Colonic mucosa (tissue), 4 donors: ENCODE data around the gene TMIGD1. TPM values are rescaled to one million over a fixed set of nuclear protein-coding genes. Genes with fewer than 3 reads are reported as not detected.

ENCODE experiments used
- DNase-seq: peaks from one replicate; pipeline ENCODE4 v3.0.0-alpha.2; 2020
- H3K27ac ChIP-seq: fragments of 200-600 bp; one replicate; pipeline ENCODE4 v1.8.0; 2021
- H3K27me3 ChIP-seq: fragments of 200-600 bp; one replicate; pipeline ENCODE4 v1.8.0; 2021
- H3K36me3 ChIP-seq: fragments of 200-600 bp; one replicate; pipeline ENCODE4 v1.8.0; 2021
- H3K4me1 ChIP-seq: fragments of 200-600 bp; one replicate; pipeline ENCODE4 v1.8.0; 2021; ENCODE audit warnings: mild to moderate bottlenecking
- H3K4me3 ChIP-seq: fragments of 200-600 bp; one replicate; pipeline ENCODE4 v1.8.0; 2021
- H3K9ac ChIP-seq, 2 donors: one replicate each; pipeline ENCODE4 v1.7.0; 2013; ENCODE audit warnings: control low read depth in 2 of 2, low read depth in 2 of 2, low read length in 2 of 2
- H3K9me3 ChIP-seq: fragments of 200-600 bp; one replicate; pipeline ENCODE4 v1.8.0; 2021
- intact Hi-C: fragments of 100-400 bp; cut with DNase I; formaldehyde crosslinking; loops from one replicate; pipeline ENCODE4 v1.14.1; 2022
- total RNA-seq, 2 donors: library from RNA; stranded (reverse); fragmentation: NEBNext Ultra II Directional in 1 of 2; extraction: Animal tissue kit (Norgen Biotek cat#: 25700) in 1 of 2; gene quantifications; one replicate each; pipeline ENCODE4 v1.2.1, GENCODE V29; 2021
- TF ChIP-seq, protein P1 (sequence below): fragments of 200-600 bp; IDR thresholded peaks from one replicate; pipeline ENCODE4 v1.8.0; 2022; ENCODE audit warnings: antibody characterized with exemption, mild to moderate bottlenecking
- donor health status: healthy.
- donor health status: DM: no; HTN: no; CAD: no.
- donor health status: DM: no; HTN: no; CAD: no.

TMIGD1 gene
- total RNA-seq, 2 donors from 2014 or later, result 14.4 to 107 TPM

DNA sequence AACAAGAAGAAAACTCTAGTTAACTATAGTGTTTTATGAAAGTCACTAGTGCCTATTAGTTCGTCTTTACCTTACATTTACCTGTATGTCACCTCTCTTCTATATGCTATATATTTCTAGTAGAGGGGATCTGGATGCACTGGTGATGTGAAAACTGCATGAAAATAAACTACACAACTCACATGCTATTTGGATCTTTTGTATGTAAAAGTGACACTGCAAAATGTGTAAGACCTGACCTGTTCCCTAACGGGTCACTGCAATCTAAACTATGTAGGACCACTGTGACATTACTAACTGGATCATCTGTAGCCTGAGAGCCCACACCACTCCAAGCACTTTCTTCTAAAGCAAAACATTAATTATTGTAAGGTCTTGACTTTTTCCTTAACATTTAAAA is 43.8 kb downstream of the TMIGD1 start:
- Histone ChIP-seq H3K4me1 (no peaks in the 10 kb centered on the region), H3K9ac (no peak overlapping the region), H3K9me3 (no peaks in the 10 kb centered on the region), H3K4me3 (no peak overlapping the region), H3K27ac (no peak overlapping the region), H3K36me3 (no peaks in the 10 kb centered on the region), H3K27me3 (no peaks in the 10 kb centered on the region)
- intact Hi-C loops, result no loop called here
- TF ChIP-seq, protein P1, sequence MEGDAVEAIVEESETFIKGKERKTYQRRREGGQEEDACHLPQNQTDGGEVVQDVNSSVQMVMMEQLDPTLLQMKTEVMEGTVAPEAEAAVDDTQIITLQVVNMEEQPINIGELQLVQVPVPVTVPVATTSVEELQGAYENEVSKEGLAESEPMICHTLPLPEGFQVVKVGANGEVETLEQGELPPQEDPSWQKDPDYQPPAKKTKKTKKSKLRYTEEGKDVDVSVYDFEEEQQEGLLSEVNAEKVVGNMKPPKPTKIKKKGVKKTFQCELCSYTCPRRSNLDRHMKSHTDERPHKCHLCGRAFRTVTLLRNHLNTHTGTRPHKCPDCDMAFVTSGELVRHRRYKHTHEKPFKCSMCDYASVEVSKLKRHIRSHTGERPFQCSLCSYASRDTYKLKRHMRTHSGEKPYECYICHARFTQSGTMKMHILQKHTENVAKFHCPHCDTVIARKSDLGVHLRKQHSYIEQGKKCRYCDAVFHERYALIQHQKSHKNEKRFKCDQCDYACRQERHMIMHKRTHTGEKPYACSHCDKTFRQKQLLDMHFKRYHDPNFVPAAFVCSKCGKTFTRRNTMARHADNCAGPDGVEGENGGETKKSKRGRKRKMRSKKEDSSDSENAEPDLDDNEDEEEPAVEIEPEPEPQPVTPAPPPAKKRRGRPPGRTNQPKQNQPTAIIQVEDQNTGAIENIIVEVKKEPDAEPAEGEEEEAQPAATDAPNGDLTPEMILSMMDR, result no peak
- DNase-seq, result no peak

- TF ChIP-seq, protein P1, result no peak
- Histone ChIP-seq H3K27ac (no peak overlapping the region), H3K9me3 (no peaks in the 10 kb centered on the region), H3K27me3 (no peaks in the 10 kb centered on the region), H3K4me1 (no peaks in the 10 kb centered on the region), H3K9ac (no peak overlapping the region), H3K36me3 (no peaks in the 10 kb centered on the region), H3K4me3 (no peak overlapping the region)
- intact Hi-C loops, result loop anchor here (10.0 kb wide), 1 partner anchor 174 kb away; no protein-coding TSS in a partner anchor
- DNase-seq, result no peak
These were observed 54.7 kb downstream of the TMIGD1 start for GRCh38 chr17:30279156-30279555.

GRCh38 chr17:30278032-30278431 is 55.8 kb downstream of the TMIGD1 start:
- no peak for DNase-seq
- H3K9ac ChIP-seq, result no peak overlapping the region
- no peaks in the 10 kb centered on the region for H3K9me3 ChIP-seq
- TF ChIP-seq, protein P1, result no peak
- H3K36me3 ChIP-seq, result no peaks in the 10 kb centered on the region
- H3K27me3 ChIP-seq, result no peaks in the 10 kb centered on the region
- no peak overlapping the region for H3K4me3 ChIP-seq
- H3K27ac ChIP-seq, result no peak overlapping the region
- intact Hi-C loops, result loop anchor here (10.0 kb wide), 1 partner anchor 173 kb away; no protein-coding TSS in a partner anchor
- H3K4me1 ChIP-seq, result no peaks in the 10 kb centered on the region

DNA sequence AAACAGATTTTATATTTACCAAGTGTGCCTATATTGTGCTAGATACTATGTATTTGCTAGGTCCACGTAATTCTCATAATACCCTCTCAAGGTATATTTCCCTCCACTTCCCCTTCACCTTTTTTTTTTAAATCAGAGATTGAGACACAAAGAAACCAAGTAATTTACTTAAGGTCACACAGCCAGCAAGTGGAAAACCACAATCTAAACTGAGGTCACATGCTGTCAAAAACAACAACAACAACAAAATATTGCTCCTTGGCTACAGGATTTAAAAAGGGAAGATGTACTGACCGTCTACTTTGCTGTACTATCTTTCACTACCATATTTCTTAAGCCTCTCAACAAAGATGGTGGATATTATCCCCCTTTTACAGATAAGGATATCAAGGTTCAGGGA is 57.9 kb downstream of the TMIGD1 start:
- Histone ChIP-seq H3K9me3 (no peaks in the 10 kb centered on the region), H3K36me3 (no peaks in the 10 kb centered on the region), H3K4me3 (no peak overlapping the region), H3K4me1 (no peaks in the 10 kb centered on the region), H3K27me3 (no peaks in the 10 kb centered on the region), H3K9ac (no peak overlapping the region), H3K27ac (no peak overlapping the region)
- intact Hi-C loops, result loop anchor here (10.0 kb wide), 1 partner anchor 171 kb away; no protein-coding TSS in a partner anchor
- TF ChIP-seq, protein P1, result no peak
- no peak for DNase-seq

DNA sequence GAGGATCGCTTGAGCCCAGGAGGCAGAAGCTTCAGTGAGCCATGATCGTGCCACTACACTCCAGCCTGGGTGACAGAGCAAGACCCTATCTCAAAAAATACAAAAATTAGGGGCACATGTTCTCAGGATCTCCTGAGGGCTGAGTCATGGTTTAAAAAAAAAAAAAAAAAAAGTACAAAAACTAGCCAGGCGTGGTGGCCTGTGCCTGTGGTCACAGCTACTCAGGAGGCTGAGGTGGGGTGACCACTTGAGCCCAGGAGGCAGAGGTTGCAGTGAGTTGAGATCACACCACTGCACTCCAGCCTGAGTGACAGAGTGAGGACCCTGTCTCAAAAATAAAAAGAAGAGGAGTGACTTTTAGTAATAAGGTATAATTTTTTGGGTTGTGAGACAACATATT is 59.0 kb downstream of the TMIGD1 start:
- no peak for DNase-seq
- intact Hi-C loops, result loop anchor here (10.0 kb wide), 1 partner anchor 170 kb away; no protein-coding TSS in a partner anchor
- TF ChIP-seq, protein P1, result no peak
- H3K27ac ChIP-seq, result no peak overlapping the region
- no peak overlapping the region for H3K4me3 ChIP-seq
- no peaks in the 10 kb centered on the region for H3K4me1 ChIP-seq
- H3K9me3 ChIP-seq, result no peaks in the 10 kb centered on the region
- no peak overlapping the region for H3K9ac ChIP-seq
- H3K27me3 ChIP-seq, result no peaks in the 10 kb centered on the region
- no peaks in the 10 kb centered on the region for H3K36me3 ChIP-seq
